ENCODE data around the gene SHB.
"Not testable (repeated sequence)": the region's sequence is repeated elsewhere in the genome, so short reads cannot be mapped to it uniquely, and the experiment has no call there.

The SHB gene

DNA sequence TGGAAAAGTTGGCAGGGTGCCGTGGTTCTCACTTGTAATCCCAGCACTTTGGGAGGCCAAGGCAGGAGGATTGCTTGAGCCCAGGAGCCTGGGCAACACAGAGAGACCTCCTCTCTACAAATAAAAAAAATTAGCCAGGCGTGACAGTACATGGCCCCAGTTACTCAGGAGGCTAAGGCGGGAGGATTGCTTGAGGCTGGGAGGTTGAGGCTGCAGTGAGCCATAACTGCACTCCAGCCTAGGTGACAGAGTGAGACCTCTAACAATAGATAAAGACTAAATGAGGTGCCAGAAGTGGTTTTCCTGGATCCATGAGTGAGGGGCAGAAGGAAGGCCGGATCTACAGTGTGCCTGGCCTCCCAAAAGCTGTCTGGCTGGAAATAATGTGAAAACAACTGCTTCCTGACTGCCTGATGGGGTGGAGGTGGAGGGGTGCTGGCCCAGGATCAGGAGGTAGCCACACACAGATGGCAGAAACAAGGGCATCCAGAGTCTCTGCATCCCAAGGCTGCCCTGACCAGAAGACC is 4.1 kb downstream of the SHB start:
- FAIRE-seq (no peak), DNase-seq (ENCODE audit: insufficient read length, low spot score) (no peak)

DNA sequence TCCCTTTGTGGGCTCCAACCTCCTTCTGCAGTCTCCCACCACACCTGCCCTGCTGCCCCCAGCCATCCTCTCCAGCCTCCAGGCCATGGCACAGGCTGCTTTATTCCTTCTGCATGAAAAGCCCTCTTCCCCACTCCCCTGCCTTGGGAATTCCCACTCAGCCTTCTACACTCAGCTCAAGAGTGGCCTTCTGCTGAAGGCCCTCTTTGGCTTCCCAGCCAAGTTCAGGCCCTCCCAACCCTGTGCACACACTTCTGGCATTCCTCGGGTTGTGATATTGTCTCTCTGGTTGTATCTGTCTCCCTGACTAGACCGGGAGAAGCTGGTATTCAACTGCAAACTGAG is 5.7 kb downstream of the SHB start:
- DNase-seq (ENCODE audit: insufficient read length, low spot score) (no peak), FAIRE-seq (no peak)

DNA sequence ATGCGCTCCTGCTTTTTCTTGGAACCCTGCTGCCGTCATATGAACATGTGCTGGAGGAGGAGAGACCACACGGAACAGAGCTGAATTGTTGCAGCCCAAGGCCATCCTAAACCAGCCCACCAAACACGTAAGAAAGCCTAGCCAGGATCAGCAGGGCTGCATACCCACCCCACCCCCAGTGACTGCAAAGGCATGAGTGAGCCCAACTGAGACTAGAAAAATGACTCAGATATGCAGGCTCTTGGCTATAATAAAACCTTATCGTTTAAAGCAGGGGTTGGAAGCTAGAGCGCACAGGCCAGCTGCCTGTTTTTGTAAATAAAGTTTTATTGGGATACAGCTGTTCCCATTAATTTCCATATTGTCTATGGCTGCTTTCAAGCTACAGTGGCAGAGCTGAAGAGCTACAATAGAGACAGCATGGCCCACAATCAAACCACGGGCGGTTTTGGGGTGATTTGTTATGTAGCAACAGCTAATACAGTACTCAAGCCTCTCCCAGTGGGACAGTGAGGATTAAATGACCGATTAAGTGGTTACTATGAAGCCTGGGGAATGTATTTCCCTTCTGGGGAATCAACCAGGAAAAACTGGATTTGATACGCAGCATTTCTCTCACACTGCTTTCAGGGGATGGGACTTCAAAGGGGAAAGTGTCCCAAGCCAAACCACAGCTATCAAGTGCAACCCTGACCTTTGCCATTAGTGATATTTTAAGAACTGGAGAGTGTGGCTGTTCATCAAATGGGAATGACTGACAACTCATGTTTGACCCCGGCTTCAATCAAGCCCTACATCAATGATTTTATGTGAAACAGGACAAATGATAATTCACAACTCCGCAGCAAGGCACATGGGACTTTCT is 6.3 kb downstream of the SHB start:
- no peak for FAIRE-seq
- no peak for DNase-seq (ENCODE audit: insufficient read length, low spot score)

DNA sequence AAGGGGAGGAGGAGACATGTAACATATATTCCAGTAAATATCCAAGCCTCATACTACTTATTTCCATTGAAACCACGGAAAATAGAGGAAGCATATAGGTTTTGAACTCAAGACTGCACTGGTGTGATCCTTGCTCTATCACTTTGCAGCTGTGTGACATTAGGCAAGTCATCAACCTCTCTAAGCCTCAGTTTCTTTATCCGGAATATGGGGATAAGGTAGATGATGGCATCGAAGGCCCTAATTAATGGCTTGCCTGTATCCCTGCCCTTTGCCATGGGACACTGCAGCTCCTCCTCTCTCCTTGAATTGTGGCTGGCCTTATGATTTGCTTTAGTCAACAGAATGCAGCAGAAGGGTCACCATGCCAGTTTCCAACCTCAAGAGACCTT is 6.9 kb downstream of the SHB start:
- DNase-seq (ENCODE audit: insufficient read length, low spot score): no peak
- FAIRE-seq: no peak

DNA sequence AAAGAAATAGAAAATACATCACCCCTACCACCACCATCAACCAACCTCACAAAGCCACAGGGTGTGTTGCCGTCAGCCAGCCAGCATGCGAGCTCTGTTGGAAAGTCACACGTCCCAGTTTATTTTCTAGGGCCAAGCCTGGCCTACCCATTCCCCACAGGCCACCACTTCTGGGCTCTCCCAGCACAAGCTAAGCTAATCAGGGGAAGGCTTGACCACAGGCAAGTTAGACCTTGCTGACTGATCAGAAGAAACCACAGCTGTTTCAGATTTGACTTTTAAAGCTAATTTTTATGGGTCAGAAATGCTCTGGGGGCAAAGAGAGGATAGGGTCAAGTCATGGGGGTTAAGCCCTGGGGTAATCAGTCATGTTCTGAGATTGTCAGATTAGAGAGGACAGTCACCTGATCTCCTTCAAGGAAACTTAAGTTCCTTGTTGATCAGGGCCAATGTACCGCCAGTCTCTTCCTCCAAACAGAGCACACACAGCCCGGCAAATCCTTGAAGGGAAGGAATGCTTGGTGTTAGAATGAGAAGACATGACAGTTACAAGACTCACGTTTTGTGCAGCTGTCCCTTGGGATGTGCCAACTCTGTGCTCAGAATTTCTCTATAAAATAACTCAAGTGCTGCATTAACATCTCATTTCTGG is 7.6 kb downstream of the SHB start:
- DNase-seq (ENCODE audit: insufficient read length, low spot score) (peak; percentile 44), FAIRE-seq (peak; percentile 80)

DNA sequence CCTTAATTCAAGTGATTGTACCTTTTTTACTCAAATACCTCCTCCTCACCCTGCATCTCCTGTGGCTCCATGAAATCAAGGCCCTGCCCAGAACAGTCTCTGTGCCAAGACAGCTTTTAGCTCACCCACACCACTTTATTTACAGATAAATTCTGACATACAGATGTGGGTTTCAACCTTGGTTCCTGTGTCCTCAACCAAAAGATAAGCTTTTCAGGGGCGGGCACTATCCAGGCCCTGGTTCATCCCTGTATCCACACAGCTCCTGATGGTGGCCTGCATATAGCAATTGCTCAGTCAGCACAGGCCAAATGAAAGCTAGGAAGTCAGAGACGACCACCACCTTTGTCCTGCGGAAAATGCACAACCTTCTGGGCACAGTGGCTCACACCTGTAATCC is 8.3 kb downstream of the SHB start:
- no peak for DNase-seq (ENCODE audit: insufficient read length, low spot score)
- FAIRE-seq: no peak

DNA sequence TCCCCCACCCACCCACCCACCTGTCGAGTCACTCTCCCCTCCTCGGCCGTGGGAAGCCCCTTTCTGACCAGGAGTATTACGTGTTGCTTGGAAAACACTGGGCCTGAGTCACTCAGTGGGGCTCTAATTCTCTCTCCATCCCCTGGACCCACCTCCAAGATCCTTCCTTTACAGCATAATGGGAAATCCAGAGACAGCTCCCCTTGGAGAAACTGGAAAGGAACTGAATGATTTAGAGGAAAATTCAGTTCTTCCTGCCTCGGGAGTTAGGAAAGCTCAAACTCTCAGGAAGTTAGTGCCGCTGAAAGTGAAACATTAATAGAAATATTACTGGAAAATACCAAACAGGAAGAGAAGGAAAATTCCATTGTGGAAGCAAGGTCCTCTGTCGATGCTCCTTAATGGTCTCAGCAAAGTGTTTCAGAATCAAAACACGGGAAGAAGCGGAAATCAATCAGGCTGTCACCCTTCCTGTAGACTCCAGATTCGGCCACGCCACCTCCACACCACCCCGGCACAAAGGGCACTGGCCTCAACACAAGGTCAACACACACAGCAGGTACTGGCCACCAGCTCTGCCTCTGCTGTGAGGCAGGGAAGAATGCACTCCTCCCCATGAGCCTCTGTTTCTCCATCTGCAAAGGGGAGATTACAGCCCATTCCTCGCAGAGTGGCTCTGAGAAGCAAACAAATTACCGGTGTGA is 9.6 kb downstream of the SHB start:
- FAIRE-seq (no peak), DNase-seq (ENCODE audit: insufficient read length, low spot score) (no peak)

DNA sequence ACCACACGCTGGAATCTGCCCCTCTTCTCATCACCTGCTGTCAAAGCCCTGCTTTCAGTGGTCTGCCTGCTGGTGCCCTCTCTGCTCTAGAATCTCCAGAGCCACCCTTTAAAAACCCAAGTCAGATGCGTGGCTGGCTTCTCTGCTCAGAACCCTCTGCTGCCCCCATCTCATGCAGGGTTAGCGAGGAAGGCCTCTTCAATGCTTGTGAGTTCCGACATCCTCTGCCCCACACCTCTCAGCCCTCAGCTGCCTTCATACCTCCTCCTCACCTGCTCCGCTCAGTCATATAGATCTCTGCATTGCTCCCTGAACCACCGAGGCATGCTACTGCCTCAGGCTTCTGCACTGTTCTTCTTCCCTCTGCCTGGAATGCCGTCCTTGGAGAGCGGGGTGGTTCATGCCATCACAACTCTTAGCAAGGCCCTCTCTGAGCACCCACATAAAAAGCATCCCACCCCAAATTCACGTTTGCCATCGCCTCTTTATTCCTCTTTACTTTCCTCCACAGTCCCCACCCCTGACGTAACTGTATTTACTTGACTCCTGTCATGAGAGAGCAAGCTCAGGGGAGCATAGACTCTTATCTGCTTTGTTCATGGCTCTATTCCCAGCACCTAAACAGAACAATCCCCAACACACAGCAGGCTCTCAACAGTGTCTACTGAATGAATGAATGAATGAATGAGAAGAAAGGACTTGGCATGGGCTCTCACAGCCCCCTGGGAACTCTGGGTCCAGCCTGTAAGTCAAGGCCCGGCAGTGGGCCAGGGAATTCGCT is 10.4 kb downstream of the SHB start:
- no peak for DNase-seq (ENCODE audit: insufficient read length, low spot score)
- no peak for FAIRE-seq

DNA sequence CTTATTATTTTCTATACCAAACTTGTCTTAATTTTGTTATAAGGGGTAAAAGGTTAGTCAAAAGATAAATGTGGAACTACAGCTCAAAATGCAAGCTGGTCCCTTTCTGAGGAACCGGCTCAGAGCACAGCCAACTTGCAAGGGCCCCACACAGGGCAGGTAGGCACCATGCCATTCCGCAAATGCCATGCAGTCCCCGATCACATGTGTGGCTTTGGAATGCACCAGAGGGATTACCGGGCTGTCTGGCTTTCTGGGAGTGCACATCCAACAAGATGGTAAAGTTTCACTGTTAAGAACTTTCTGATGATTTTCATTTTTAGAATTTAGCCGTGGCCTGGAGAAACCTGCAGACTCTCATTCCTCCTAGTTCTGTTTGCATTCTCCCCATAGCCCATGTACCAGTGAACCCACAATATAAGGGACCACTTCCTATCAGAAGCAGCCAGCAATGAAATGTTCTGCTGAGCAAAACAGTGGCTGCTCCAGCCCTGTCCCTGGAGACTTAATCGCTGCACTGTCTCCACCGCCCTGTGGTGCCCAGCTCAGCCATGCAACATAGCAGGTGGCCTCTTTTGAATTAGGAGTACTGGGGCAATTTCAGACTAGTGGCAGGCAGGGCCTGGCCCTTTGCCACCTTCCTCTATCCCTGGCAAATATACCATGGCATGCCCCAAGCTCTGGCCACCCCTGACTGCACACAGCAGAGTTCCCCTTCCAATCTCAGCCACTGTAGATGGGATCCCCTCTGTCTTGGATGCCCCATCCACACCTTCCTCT is 11.4 kb downstream of the SHB start:
- DNase-seq (ENCODE audit: insufficient read length, low spot score): no peak
- peak; percentile 60 for FAIRE-seq

DNA sequence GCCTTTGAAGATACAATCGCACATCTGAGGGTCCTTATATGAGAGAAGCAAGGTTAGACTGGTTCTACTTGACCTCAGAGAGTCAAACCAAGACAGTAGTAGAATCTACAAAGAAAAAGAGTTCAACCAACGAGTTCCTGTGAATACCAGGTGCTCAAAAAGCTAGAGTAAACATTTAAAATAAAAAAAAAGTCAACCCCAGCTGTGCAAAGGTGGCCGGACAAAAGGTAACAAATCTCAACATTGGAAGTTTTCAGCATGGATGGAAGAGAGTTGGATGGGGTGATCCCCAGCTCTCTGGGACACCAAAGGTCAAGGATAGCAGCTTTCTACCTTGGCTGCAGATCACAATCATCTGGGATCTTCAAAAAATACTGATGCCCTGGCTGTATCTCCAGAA is 14.4 kb downstream of the SHB start:
- no peak for FAIRE-seq
- no peak for DNase-seq (ENCODE audit: insufficient read length, low spot score)

DNA sequence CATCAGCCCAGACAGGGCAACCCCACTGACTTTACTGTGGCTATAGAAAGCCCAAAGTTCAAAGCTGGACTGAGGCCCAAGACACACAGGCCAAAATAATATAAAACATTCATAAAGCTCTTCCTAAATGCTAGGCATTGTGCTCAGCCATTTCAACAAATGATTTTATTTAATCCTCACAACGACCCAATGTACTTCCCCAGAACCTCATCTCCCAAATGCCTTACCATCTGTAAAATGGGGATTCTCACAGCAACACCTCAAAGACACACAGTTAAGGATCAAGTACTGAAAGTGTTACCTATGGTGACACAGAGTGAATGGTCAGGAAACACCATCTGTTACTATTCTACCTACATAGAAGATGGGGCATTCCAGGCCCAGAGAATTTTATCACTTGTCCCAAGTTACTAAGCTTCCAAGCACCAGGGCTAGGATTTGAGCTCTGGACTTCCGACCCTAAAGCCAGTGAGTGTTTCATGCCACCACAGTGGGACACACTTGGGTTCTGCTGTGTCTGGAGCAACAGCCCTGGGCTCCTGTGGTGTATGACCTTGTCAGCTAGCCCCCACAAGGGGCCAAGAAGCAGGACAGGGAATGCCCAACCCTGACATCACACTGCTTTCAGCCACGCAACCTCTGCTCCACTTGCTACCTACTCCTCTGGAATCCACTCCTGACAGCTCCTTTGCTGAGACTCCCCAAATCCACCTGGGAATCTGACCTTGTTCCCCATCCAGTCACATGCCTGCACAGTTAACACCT is 15.1 kb downstream of the SHB start:
- no peak for FAIRE-seq
- DNase-seq (ENCODE audit: insufficient read length, low spot score): no peak

DNA sequence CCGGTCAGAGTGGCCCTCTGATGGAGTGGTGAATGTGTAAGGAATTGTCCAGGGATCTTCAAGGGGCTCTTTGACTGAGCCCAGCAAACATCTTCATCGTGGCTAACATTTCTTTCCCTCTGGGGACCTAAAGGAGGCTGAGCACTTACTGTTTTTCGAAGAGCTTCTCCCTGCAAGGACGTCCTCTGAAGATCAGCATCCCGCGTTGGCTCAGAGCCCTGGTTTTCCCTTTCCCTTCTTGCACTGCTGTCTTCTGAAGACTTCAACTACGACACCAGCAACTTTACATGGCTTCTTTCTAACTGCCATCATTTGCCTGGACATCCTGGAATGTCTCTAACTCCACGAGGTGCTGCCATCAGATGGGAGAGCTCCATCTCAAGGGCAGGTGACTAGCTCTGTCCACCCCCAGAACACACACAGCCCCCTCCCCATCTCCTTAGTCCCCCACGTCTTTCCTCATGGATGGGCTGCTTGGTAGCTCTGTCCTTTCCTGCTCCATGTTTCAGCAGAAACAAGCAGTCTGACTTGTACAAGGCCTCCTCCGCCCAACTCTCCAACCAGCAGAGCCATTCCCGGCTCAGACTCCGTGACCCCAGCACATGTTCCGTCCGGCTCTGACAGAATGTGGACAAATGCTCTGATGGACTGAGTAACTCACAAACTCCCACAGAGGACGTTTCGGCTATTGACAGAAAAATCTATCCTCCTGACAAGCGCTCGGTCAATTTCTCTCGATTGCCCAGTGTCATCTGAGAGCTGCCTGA is 17.1 kb downstream of the SHB start:
- no peak for DNase-seq (ENCODE audit: insufficient read length, low spot score)

DNA sequence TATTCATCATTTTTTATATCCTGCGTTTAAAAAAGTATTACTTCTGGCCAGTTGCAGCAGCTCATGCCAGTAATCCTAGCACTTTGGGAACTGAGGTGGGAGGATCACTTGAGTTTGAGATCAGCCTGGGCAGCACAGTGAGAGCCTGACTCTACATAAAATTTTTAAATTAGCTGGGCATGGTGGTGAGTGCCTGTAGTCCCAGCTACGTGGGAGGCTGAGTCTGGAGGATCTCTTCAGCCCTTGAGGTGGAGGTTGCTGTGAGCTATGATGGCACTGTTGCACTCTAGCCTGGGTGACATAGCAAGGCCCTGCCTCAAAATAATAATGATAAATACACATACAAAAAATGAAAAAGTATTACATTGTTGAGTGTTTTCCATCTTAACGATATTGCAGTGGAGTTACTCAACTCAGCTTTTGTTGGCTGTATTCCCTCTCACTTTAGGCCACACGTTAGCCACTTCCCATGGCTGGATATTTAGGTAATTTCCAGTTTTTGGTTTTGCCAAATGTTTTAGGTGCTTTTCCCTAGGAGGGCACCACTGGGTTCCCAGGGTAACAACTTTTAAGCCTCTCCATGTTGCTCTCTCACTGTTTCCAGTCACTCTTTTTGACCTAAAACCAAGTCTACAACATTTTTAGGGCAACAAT is 20.6 kb downstream of the SHB start:
- no peak for FAIRE-seq
- no peak for DNase-seq (ENCODE audit: insufficient read length, low spot score)

More for the DNA sequence above, 17.1 kb downstream of the SHB start:
- no peak for FAIRE-seq

DNA sequence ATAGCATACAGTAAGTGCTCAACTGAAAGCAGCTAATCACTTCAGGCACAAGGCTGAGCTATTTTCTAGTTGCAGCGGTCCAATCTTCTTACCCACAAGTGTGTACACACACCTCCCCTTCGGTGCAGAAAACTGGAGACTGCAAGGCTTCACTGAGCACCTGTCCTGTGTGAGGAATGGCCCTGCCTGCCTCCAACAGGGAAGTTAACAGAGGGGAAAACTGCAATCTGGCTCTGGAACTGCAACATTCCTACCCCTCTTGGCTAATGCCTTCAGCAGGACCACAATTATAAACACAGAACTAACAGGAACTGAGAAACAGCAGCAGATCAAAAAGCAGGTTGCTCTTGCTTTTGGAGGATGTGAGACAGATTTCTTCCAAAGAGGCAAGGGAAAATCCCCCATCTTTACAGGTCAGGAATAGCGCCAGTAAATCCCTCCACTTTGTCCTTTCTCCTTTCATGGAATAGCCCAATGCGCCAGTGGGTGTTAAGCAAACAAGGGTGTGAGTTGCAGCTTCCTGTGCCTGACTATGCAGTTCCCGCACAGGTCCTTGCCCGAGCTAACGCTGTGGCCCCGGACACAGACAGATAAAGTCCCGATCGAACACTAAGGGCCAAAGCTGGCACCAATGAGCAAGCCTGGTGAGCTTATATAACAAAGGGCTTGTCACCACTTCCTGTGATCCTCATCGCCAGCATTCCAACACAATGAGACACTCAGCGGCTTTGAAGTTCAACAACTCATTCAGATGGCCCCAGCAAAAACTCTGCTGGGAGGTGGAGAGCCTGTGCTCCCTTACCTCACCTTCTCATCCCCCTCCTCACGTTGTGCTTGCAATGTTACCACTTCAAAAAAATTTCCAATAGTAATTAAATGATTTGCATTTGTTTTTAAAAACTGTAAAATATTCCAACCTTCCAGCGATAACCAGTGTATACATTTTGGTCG is 21.5 kb downstream of the SHB start:
- FAIRE-seq (no peak), DNase-seq (ENCODE audit: insufficient read length, low spot score) (no peak)

DNA sequence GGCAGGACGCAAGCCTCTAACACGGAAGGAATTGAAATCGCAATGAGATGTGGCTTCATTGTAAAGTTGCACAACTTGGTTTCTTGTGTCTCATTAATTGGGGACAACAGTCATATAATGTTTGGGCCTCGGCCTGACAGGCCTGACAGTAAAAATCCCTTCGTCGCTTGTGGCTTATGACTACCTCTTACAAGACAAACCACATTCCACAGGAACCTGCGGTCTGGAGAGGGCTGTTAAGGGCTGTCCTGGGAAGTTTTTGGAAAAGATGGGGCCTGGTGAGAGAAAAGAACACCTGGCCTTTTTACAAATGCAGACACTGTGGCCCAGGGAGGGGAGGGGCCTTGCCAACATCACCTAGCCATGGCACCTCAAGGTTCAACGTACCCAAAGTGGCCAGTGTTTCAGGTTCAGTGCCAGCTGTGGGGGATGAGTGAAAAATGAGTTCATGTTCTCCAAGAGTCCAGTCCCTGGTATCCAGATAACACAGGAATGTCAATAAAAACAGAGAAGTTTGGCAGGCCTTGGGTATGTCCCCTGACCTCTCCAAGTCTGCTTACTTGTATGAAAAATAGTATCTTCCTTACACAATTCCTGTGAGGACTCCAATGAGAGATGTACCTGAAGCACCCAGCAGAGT is 22.2 kb downstream of the SHB start:
- DNase-seq (ENCODE audit: insufficient read length, low spot score): no peak

DNA sequence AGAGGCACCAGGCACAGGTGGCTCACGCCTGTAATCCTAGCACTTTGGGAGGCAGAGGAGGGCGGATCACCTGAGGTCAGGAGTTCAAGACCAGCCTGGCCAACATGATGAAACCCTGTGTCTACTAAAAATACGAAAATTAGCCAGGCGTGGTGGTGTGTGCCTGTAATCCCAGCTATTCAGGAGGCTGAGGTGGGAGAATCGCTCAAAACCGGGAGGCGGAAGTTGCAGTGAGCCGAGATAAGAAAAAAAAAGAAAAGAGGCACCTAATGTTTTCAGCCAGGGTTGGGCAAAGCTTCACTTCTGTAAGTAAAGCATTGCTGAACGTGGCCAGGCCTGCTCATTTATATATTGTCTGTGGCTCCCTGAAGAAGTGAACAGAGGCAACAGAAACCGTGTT is 23.1 kb downstream of the SHB start:
- DNase-seq (ENCODE audit: insufficient read length, low spot score); FAIRE-seq: not testable (repeated sequence)

More for the DNA sequence above, 22.2 kb downstream of the SHB start:
- no peak for FAIRE-seq

Measured in GM19239 (cell line).